Measurements from ENCODE around the gene UVSSA.

GRCh38 chr4:1362046-1362445 is 15.0 kb downstream of the UVSSA start:
- no peak for TF ChIP-seq POLR2AphosphoS5 (IDR thresholded peaks at IDR 0.05)
- TF ChIP-seq EP300 (IDR thresholded peaks at IDR 0.05) = no peak

Measured in sigmoid colon (tissue), 4 donors.